ENCODE measurements around the gene DCP2. TPM values are rescaled to one million over a fixed set of nuclear protein-coding genes. Genes with fewer than 3 reads are reported as not detected.

DCP2 gene
- total RNA-seq, 2 donors from 2014 or later, result 12.9 to 38.4 TPM

GRCh38 chr5:113043491-113043931 lies 66.9 kb downstream of the DCP2 start:
- peak; percentile 26 for TF ChIP-seq CTCF (IDR thresholded peaks at IDR 0.05)
- Histone ChIP-seq H3K36me3 (no peaks in the 10 kb centered on the region), H3K27ac (peak overlapping the region in 1 of 2 donors; percentile 35), H3K4me3 (no peak overlapping the region), H3K9me3 (no peaks in the 10 kb centered on the region), H3K4me1 (ENCODE audit: control insufficient read depth in 1 of 2, low read depth in 2 of 2) (peaks cover 0 to 3% of the 10 kb centered on the region in 2 donors), H3K27me3 (replicated peaks; ENCODE audit: insufficient read depth) (no peaks in the 10 kb centered on the region)
- DNase-seq (ENCODE audit: low spot score), result no peak
- ATAC-seq (ENCODE audit: insufficient number of reproducible peaks, low FRiP score, low read depth), result no peak

GRCh38 chr5:113044776-113045465 lies 68.3 kb downstream of the DCP2 start:
- no peak overlapping the region for H3K4me3 ChIP-seq
- no peak for DNase-seq (ENCODE audit: low spot score)
- peaks cover 0 to 3% of the 10 kb centered on the region in 2 donors for H3K4me1 ChIP-seq (ENCODE audit: control insufficient read depth in 1 of 2, low read depth in 2 of 2)
- no peak overlapping the region for H3K27ac ChIP-seq
- H3K27me3 ChIP-seq (replicated peaks; ENCODE audit: insufficient read depth), result no peaks in the 10 kb centered on the region
- no peaks in the 10 kb centered on the region for H3K36me3 ChIP-seq
- TF ChIP-seq CTCF (IDR thresholded peaks at IDR 0.05), result no peak
- no peaks in the 10 kb centered on the region for H3K9me3 ChIP-seq
- no peak for ATAC-seq (ENCODE audit: insufficient number of reproducible peaks, low FRiP score, low read depth)

- no peak for DNase-seq (ENCODE audit: low spot score)
- Histone ChIP-seq H3K9me3 (no peaks in the 10 kb centered on the region), H3K27me3 (replicated peaks; ENCODE audit: insufficient read depth) (no peaks in the 10 kb centered on the region), H3K27ac (no peak overlapping the region), H3K4me3 (no peak overlapping the region), H3K36me3 (no peaks in the 10 kb centered on the region), H3K4me1 (ENCODE audit: control insufficient read depth in 1 of 2, low read depth in 2 of 2) (peaks cover 16 to 26% of the 10 kb centered on the region in 2 donors)
- no peak for ATAC-seq (ENCODE audit: insufficient number of reproducible peaks, low FRiP score, low read depth)
- no peak for TF ChIP-seq CTCF (IDR thresholded peaks at IDR 0.05)
These were observed 70.6 kb downstream of the DCP2 start for GRCh38 chr5:113047234-113047633.

- no peaks in the 10 kb centered on the region for H3K36me3 ChIP-seq
- H3K4me1 ChIP-seq (ENCODE audit: control insufficient read depth in 1 of 2, low read depth in 2 of 2), result peaks cover 16 to 28% of the 10 kb centered on the region in 2 donors
- no peak for TF ChIP-seq CTCF (IDR thresholded peaks at IDR 0.05)
- H3K27ac ChIP-seq, result no peak overlapping the region
- DNase-seq (ENCODE audit: low spot score) (no peak), ATAC-seq (ENCODE audit: insufficient number of reproducible peaks, low FRiP score, low read depth) (no peak)
- H3K9me3 ChIP-seq, result no peaks in the 10 kb centered on the region
- peak overlapping the region; percentile 26 for H3K4me3 ChIP-seq
- H3K27me3 ChIP-seq (replicated peaks; ENCODE audit: insufficient read depth), result no peaks in the 10 kb centered on the region
These were observed 71.4 kb downstream of the DCP2 start for GRCh38 chr5:113047733-113048652.

GRCh38 chr5:113048931-113049330 lies 72.3 kb downstream of the DCP2 start:
- Histone ChIP-seq H3K9me3 (no peaks in the 10 kb centered on the region), H3K27me3 (replicated peaks; ENCODE audit: insufficient read depth) (no peaks in the 10 kb centered on the region), H3K4me3 (no peak overlapping the region), H3K27ac (no peak overlapping the region), H3K4me1 (ENCODE audit: control insufficient read depth in 1 of 2, low read depth in 2 of 2) (peaks cover 16 to 25% of the 10 kb centered on the region in 2 donors), H3K36me3 (no peaks in the 10 kb centered on the region)
- DNase-seq (ENCODE audit: low spot score) (no peak), ATAC-seq (ENCODE audit: insufficient number of reproducible peaks, low FRiP score, low read depth) (no peak)
- TF ChIP-seq CTCF (IDR thresholded peaks at IDR 0.05), result no peak
